H7 (cell line): ENCODE data around the gene MYCBP2. TPM values are rescaled to one million over a fixed set of nuclear protein-coding genes. Genes with fewer than 3 reads are reported as not detected.

Experiments
- DNase-seq: peaks from one replicate; pipeline ENCODE4 v3.0.0; 2012
- H3K27me3 ChIP-seq: 2 replicates; pipeline ENCODE4 v1.6.0; 2011; ENCODE audit warnings: mild to moderate bottlenecking, low read length; ENCODE audit not compliant: control insufficient read depth, insufficient read depth
- H3K36me3 ChIP-seq: replicated peaks from 2 replicates; pipeline ENCODE4 v1.5.1; 2011; ENCODE audit warnings: low read length; ENCODE audit not compliant: control insufficient read depth, insufficient read depth
- H3K4me3 ChIP-seq: 2 replicates; pipeline ENCODE4 v1.5.1; 2011; ENCODE audit warnings: low read depth, mild to moderate bottlenecking, control low read depth, low read length, moderate library complexity; ENCODE audit not compliant: insufficient read depth
- total RNA-seq: library from RNA; depleted of rRNA; stranded (reverse); fragments of >200 nt; shearing (Covaris generic); gene quantifications from 2 replicates; pipeline ENCODE4 v1.2.3, GENCODE V29; 2014

The MYCBP2 gene
- total RNA-seq, 1 experiment from 2014 or later: 18.3 TPM

- H3K4me3 ChIP-seq: no peak overlapping the region
- peak; percentile 18 for DNase-seq
These were observed 279.1 kb downstream of the MYCBP2 start for GRCh38 chr13:77047649-77048343.

GRCh38 chr13:77042566-77043177 is 284.2 kb downstream of the MYCBP2 start:
- DNase-seq: no peak
- H3K27me3 ChIP-seq: no peaks in the 10 kb centered on the region
- no peak overlapping the region for H3K4me3 ChIP-seq
- H3K36me3 ChIP-seq: no peaks in the 10 kb centered on the region; the same call in 1 of the 2 replicates

More at GRCh38 chr13:77047649-77048343, 279.1 kb downstream of the MYCBP2 start:
- Histone ChIP-seq H3K36me3 (no peaks in the 10 kb centered on the region; the same call in 1 of the 2 replicates), H3K27me3 (no peaks in the 10 kb centered on the region)

- Histone ChIP-seq H3K4me3 (no peak overlapping the region), H3K27me3 (no peaks in the 10 kb centered on the region), H3K36me3 (no peaks in the 10 kb centered on the region; the same call in 1 of the 2 replicates)
- DNase-seq: no peak
These were observed 286.1 kb downstream of the MYCBP2 start for GRCh38 chr13:77040835-77041234.

GRCh38 chr13:77040076-77040475 is 286.8 kb downstream of the MYCBP2 start:
- H3K36me3 ChIP-seq: no peaks in the 10 kb centered on the region; the same call in 1 of the 2 replicates
- H3K27me3 ChIP-seq: no peaks in the 10 kb centered on the region
- no peak overlapping the region for H3K4me3 ChIP-seq
- DNase-seq: no peak

- no peak for DNase-seq
These were observed 287.9 kb downstream of the MYCBP2 start for GRCh38 chr13:77038907-77039480.

GRCh38 chr13:77036279-77036678 is 290.6 kb downstream of the MYCBP2 start:
- Histone ChIP-seq H3K36me3 (no peaks in the 10 kb centered on the region), H3K27me3 (no peaks in the 10 kb centered on the region), H3K4me3 (no peak overlapping the region)
- no peak for DNase-seq

More at GRCh38 chr13:77038907-77039480, 287.9 kb downstream of the MYCBP2 start:
- no peaks in the 10 kb centered on the region for H3K27me3 ChIP-seq
- H3K4me3 ChIP-seq: no peak overlapping the region
- no peaks in the 10 kb centered on the region for H3K36me3 ChIP-seq

GRCh38 chr13:77034881-77035280 is 292.0 kb downstream of the MYCBP2 start:
- Histone ChIP-seq H3K36me3 (no peaks in the 10 kb centered on the region), H3K4me3 (no peak overlapping the region), H3K27me3 (no peaks in the 10 kb centered on the region)
- no peak for DNase-seq

GRCh38 chr13:77033717-77034302 is 293.1 kb downstream of the MYCBP2 start:
- H3K36me3 ChIP-seq: no peaks in the 10 kb centered on the region
- no peak overlapping the region for H3K4me3 ChIP-seq
- no peaks in the 10 kb centered on the region for H3K27me3 ChIP-seq
- no peak for DNase-seq

- Histone ChIP-seq H3K4me3 (no peak overlapping the region), H3K36me3 (no peaks in the 10 kb centered on the region), H3K27me3 (no peaks in the 10 kb centered on the region)
- no peak for DNase-seq
These were observed 295.1 kb downstream of the MYCBP2 start for GRCh38 chr13:77031656-77032243.

- Histone ChIP-seq H3K4me3 (no peak overlapping the region), H3K27me3 (no peaks in the 10 kb centered on the region), H3K36me3 (no peaks in the 10 kb centered on the region)
- DNase-seq: no peak
These were observed 297.5 kb downstream of the MYCBP2 start for GRCh38 chr13:77029436-77029835.

- H3K36me3 ChIP-seq: no peaks in the 10 kb centered on the region
- no peaks in the 10 kb centered on the region for H3K27me3 ChIP-seq
- H3K4me3 ChIP-seq: no peak overlapping the region
- DNase-seq: no peak
These were observed 298.7 kb downstream of the MYCBP2 start for GRCh38 chr13:77028202-77028601.

- DNase-seq: peak; percentile 95
- Histone ChIP-seq H3K27me3 (no peaks in the 10 kb centered on the region), H3K36me3 (no peaks in the 10 kb centered on the region), H3K4me3 (peak within 1 kb of the TSS; percentile 73)
These were observed 299.9 kb downstream of the MYCBP2 start, which contains the start of gene FBXL3 for GRCh38 chr13:77026861-77027621. TSS of gene FBXL3 (minus strand) at chr13:77027159. CDS start at chr13:77021860, 5,299 bp downstream.

GRCh38 chr13:77026255-77026860 is 300.5 kb downstream of the MYCBP2 start:
- Histone ChIP-seq H3K4me3 (peak overlapping the region; percentile 73), H3K27me3 (no peaks in the 10 kb centered on the region), H3K36me3 (no peaks in the 10 kb centered on the region)
- DNase-seq: peak; percentile 76
